PC-3 (cell line): Measurements from ENCODE around the gene DNAJC5. TPM values are rescaled to one million over a fixed set of nuclear protein-coding genes. Genes with fewer than 3 reads are reported as not detected.
A peak's percentile ranks its signal among the peaks of the same experiment; 100 is the strongest.

Experiments used
- ATAC-seq: fragments of 200-7000 bp; cut with Tn5 transposase; 2 replicates; pipeline ENCODE4 v1.9.1; 2020; ENCODE audit warnings: mild to moderate bottlenecking, moderate library complexity
- BruUV-seq: library from RNA; stranded (reverse); fragments of 400-500 nt; replicated peaks from 2 replicates; lab custom pipeline; 2021; lab: Mats Ljungman, UMichigan
- CTCF ChIA-PET: fragments of 300-600 bp; sonication (Branson Sonifier 250); formaldehyde crosslinking; loops from one replicate; lab custom pipeline; 2022; ENCODE audit warnings: antibody characterized with exemption; lab: Charles Lee
- POLR2A ChIA-PET: fragments of 300-600 bp; sonication (Branson Sonifier 250); formaldehyde crosslinking; loops from one replicate; lab custom pipeline; 2022; ENCODE audit warnings: antibody characterized with exemption; ENCODE audit not compliant: unreplicated experiment; lab: Charles Lee
- DNase-seq: peaks from one replicate; pipeline ENCODE4 v3.0.0-alpha.2; 2015
- H2AFZ ChIP-seq: fragments of 300-600 bp; sonication (generic); 2 replicates; pipeline ENCODE4 v1.6.0; 2016; ENCODE audit warnings: antibody characterized with exemption, low read length
- H3F3A ChIP-seq: fragments of 300-600 bp; sonication (generic); one replicate; pipeline ENCODE4 v1.6.0; 2017; ENCODE audit warnings: antibody characterized with exemption, low read length, control low read depth, mild to moderate bottlenecking; ENCODE audit not compliant: unreplicated experiment
- H3K27ac ChIP-seq: fragments of 300-600 bp; sonication (generic); 2 replicates; pipeline ENCODE4 v1.5.1; 2016; ENCODE audit warnings: mild to moderate bottlenecking, low read length
- H3K27me3 ChIP-seq: fragments of 300-600 bp; sonication (generic); 2 replicates; pipeline ENCODE4 v1.6.1; 2016; ENCODE audit warnings: low read length, mixed read lengths
- H3K36me3 ChIP-seq: fragments of 300-600 bp; sonication (generic); 2 replicates; pipeline ENCODE4 v1.6.1; 2016; ENCODE audit warnings: low read depth, mixed run types, low read length, mixed read lengths
- H3K4me1 ChIP-seq: fragments of 300-600 bp; sonication (generic); 2 replicates; pipeline ENCODE4 v1.5.1; 2016; ENCODE audit warnings: low read length; ENCODE audit not compliant: insufficient read depth
- H3K4me2 ChIP-seq: fragments of 300-600 bp; sonication (generic); 2 replicates; pipeline ENCODE4 v1.6.0; 2016; ENCODE audit warnings: low read length
- H3K4me3 ChIP-seq: fragments of 300-600 bp; sonication (generic); 2 replicates; pipeline ENCODE4 v1.5.1; 2016; ENCODE audit warnings: mild to moderate bottlenecking, low read length, mixed read lengths
- H3K79me2 ChIP-seq: fragments of 300-600 bp; sonication (generic); 2 replicates; pipeline ENCODE4 v1.6.1; 2017; ENCODE audit warnings: low read length, mixed read lengths
- H3K9ac ChIP-seq: fragments of 300-600 bp; sonication (generic); 2 replicates; pipeline ENCODE4 v1.6.0; 2016; ENCODE audit warnings: mild to moderate bottlenecking, low read length
- H3K9me2 ChIP-seq: fragments of 300-600 bp; sonication (generic); replicated peaks from 2 replicates; pipeline ENCODE4 v1.6.1; 2016; ENCODE audit warnings: mixed run types, low read length, mixed read lengths
- H3K9me3 ChIP-seq: fragments of 300-600 bp; sonication (generic); 2 replicates; pipeline ENCODE4 v1.6.1; 2016; ENCODE audit warnings: low read length, mixed read lengths
- H4K20me1 ChIP-seq: fragments of 300-600 bp; sonication (generic); 2 replicates; pipeline ENCODE4 v1.6.1; 2016; ENCODE audit warnings: low read length, mixed read lengths
- CTCF ChIP-seq: fragments of 300-600 bp; sonication (generic); conservative IDR thresholded peaks from 2 replicates; pipeline ENCODE4 v1.5.1; 2017; ENCODE audit warnings: antibody characterized with exemption, low read depth, mild to moderate bottlenecking, low read length
- EZH2 ChIP-seq: fragments of 300-600 bp; sonication (generic); IDR thresholded peaks from one replicate; pipeline ENCODE4 v1.6.1; 2017; ENCODE audit warnings: antibody characterized with exemption, mild to moderate bottlenecking, low read length; ENCODE audit not compliant: unreplicated experiment
- EZH2phosphoT487 ChIP-seq: fragments of 300-600 bp; sonication (generic); IDR thresholded peaks from 2 replicates; pipeline ENCODE4 v1.6.1; 2018; ENCODE audit warnings: mild to moderate bottlenecking, antibody characterized with exemption, low read length, borderline replicate concordance
- intact Hi-C: fragments of 100-400 bp; cut with micrococcal nuclease; formaldehyde crosslinking; loops from 2 replicates; pipeline ENCODE4 v1.9.0; 2023
- total RNA-seq: library from RNA; depleted of rRNA; stranded (reverse); fragments of >200 nt; gene quantifications from 2 replicates; pipeline ENCODE4 v1.2.3, GENCODE V29; 2014

The DNAJC5 gene
- total RNA-seq, 1 experiment from 2014 or later = 73.7 TPM

GRCh38 chr20:63979557-63980316 is 84.8 kb downstream of the DNAJC5 start, which contains the start of gene SAMD10:
TSS of gene SAMD10 (minus strand) at chr20:63979642. CDS start at chr20:63979467, 175 bp downstream.
- CTCF ChIA-PET = interaction anchor here (0.8 to 1.7 kb wide), 2 partner anchors 59 to 60 kb away, joined by 3 to 6 read pairs; no protein-coding TSS in a partner anchor
- peak within 1 kb of the TSS; percentile 90 for H2AFZ ChIP-seq

GRCh38 chr20:63980317-63980805 is 85.4 kb downstream of the DNAJC5 start:
- peak; percentile 5 for ATAC-seq
- peak overlapping the region; percentile 24 for H3K27ac ChIP-seq
- ChIA-PET POLR2A (interaction anchor here (0.5 to 0.7 kb wide), 6 partner anchors 21 to 460 kb away, joined by 3 to 7 read pairs (median 3); partner anchors contain the start of genes TCEA2 and TPD52L2), CTCF (interaction anchor here (0.6 to 1.7 kb wide), 5 partner anchors 58 to 442 kb away, joined by 3 to 6 read pairs (median 3); no protein-coding TSS in a partner anchor)
- peaks cover 33% of the 10 kb centered on the region for H3K79me2 ChIP-seq
- H3K9me3 ChIP-seq = no peaks in the 10 kb centered on the region
- peaks cover 28% of the 10 kb centered on the region for H3K4me1 ChIP-seq
- intact Hi-C loops = no loop called here
- peaks cover 3% of the 10 kb centered on the region for H3F3A ChIP-seq
- no peaks in the 10 kb centered on the region for H3K27me3 ChIP-seq
- peak overlapping the region; percentile 93 for H3K9ac ChIP-seq
- H4K20me1 ChIP-seq = no peaks in the 10 kb centered on the region
- H3K4me3 ChIP-seq = peak overlapping the region; percentile 99
- H3K9me2 ChIP-seq = no peaks in the 10 kb centered on the region
- peak overlapping the region; percentile 96 for H3K4me2 ChIP-seq
- no peak for DNase-seq
- peaks cover 13% of the 10 kb centered on the region; the same call in 1 of the 2 replicates for H3K36me3 ChIP-seq
- BruUV-seq = TSS peak; percentile 40
- peak overlapping the region; percentile 79 for H2AFZ ChIP-seq
- no peak for TF ChIP-seq EZH2phosphoT487
- no peak for TF ChIP-seq CTCF
- no peak for TF ChIP-seq EZH2

More at GRCh38 chr20:63979557-63980316, 84.8 kb downstream of the DNAJC5 start, which contains the start of gene SAMD10:
- POLR2A ChIA-PET = interaction anchor here (0.6 kb wide), 1 partner anchor 114 kb away, joined by 3 read pairs; no protein-coding TSS in a partner anchor
- Histone ChIP-seq H3K9ac (peak within 1 kb of the TSS; percentile 93), H3K4me3 (peak within 1 kb of the TSS; percentile 99), H3K4me1 (peaks cover 28% of the 10 kb centered on the region), H3K4me2 (peak within 1 kb of the TSS; percentile 97), H3K79me2 (peaks cover 33% of the 10 kb centered on the region), H3K27me3 (no peaks in the 10 kb centered on the region), H3F3A (peaks cover 3% of the 10 kb centered on the region), H3K9me3 (no peaks in the 10 kb centered on the region), H3K9me2 (no peaks in the 10 kb centered on the region), H4K20me1 (no peaks in the 10 kb centered on the region), H3K36me3 (peaks cover 7% of the 10 kb centered on the region; the same call in 1 of the 2 replicates), H3K27ac (peak within 1 kb of the TSS; percentile 46)
- peak; percentile 27 for ATAC-seq
- BruUV-seq = no TSS peak
- peak; percentile 54 for DNase-seq
- intact Hi-C loops = no loop called here
- TF ChIP-seq CTCF (no peak; the same call in 1 of the 2 replicates), EZH2phosphoT487 (no peak), EZH2 (no peak)
